Stomach smooth muscle (tissue), 2 donors: ENCODE measurements around the gene SNRPA.

Experiments
- H3K27ac ChIP-seq: one replicate; pipeline ENCODE4 v1.7.0; 2013; ENCODE audit warnings: mild to moderate bottlenecking, low read length, inconsistent platforms
- H3K27me3 ChIP-seq, 2 donors: one replicate each; pipeline ENCODE4 v1.7.0; 2013; ENCODE audit warnings: low read length in 2 of 2; ENCODE audit not compliant: insufficient read depth in 2 of 2, control insufficient read depth in 1 of 2
- H3K36me3 ChIP-seq, 2 donors: one replicate each; pipeline ENCODE4 v1.7.0; 2013; ENCODE audit warnings: low read length in 2 of 2; ENCODE audit not compliant: control insufficient read depth in 2 of 2, insufficient read depth in 2 of 2
- H3K4me1 ChIP-seq: one replicate; pipeline ENCODE4 v1.7.0; 2013; ENCODE audit warnings: low read length; ENCODE audit not compliant: control insufficient read depth, insufficient read depth
- H3K4me3 ChIP-seq, 2 donors: one replicate each; pipeline ENCODE4 v1.7.0; 2013; ENCODE audit warnings: low read length in 2 of 2
- H3K9ac ChIP-seq, 2 donors: one replicate each; pipeline ENCODE4 v1.7.0; 2013; ENCODE audit warnings: low read length in 2 of 2, mild to moderate bottlenecking in 1 of 2
- H3K9me3 ChIP-seq, 2 donors: one replicate each; pipeline ENCODE4 v1.7.0; 2013; ENCODE audit warnings: low read length in 2 of 2; ENCODE audit not compliant: control insufficient read depth in 2 of 2
- donor health status: healthy.
- donor health status: Pancreatic carcinoma.

The SNRPA gene

GRCh38 chr19:40750058-40750873 is 737 bp upstream of the SNRPA start, which contains the start of gene ACTMAP:
Gene ACTMAP, minus strand, starts transcription at chr19:40750477. Its CDS starts 674 bp downstream, at chr19:40749803.
- Histone ChIP-seq H3K27ac (peak within 1 kb of the TSS; percentile 88), H3K9ac (peak within 1 kb of the TSS; percentile 89 to 96), H3K27me3 (no peaks in the 10 kb centered on the region), H3K36me3 (peaks cover 0 to under 1% of the 10 kb centered on the region in 2 donors), H3K9me3 (no peaks in the 10 kb centered on the region), H3K4me1 (peaks cover 34% of the 10 kb centered on the region), H3K4me3 (peak within 1 kb of the TSS; percentile 86 to 93)

GRCh38 chr19:40752257-40752781 is 1.3 kb downstream of the SNRPA start:
- Histone ChIP-seq H3K9me3 (no peaks in the 10 kb centered on the region), H3K27me3 (no peaks in the 10 kb centered on the region), H3K36me3 (peaks cover 12 to 14% of the 10 kb centered on the region in 2 donors), H3K9ac (no peak overlapping the region), H3K4me1 (peaks cover 43% of the 10 kb centered on the region), H3K4me3 (peak overlapping the region; percentile 86 to 93), H3K27ac (no peak overlapping the region)

- Histone ChIP-seq H3K9me3 (no peaks in the 10 kb centered on the region), H3K27ac (no peak overlapping the region), H3K4me3 (no peak overlapping the region), H3K27me3 (no peaks in the 10 kb centered on the region), H3K4me1 (peaks cover 36% of the 10 kb centered on the region), H3K9ac (no peak overlapping the region), H3K36me3 (peaks cover 27 to 28% of the 10 kb centered on the region in 2 donors)
Observed at GRCh38 chr19:40754611-40755247, 3.7 kb downstream of the SNRPA start.

GRCh38 chr19:40755248-40755624 is 4.2 kb downstream of the SNRPA start:
- H3K27ac ChIP-seq: no peak overlapping the region
- H3K36me3 ChIP-seq: peaks cover 31 to 32% of the 10 kb centered on the region in 2 donors
- no peak overlapping the region for H3K4me3 ChIP-seq
- H3K9me3 ChIP-seq: no peaks in the 10 kb centered on the region
- no peaks in the 10 kb centered on the region for H3K27me3 ChIP-seq
- no peak overlapping the region for H3K9ac ChIP-seq
- peaks cover 31% of the 10 kb centered on the region for H3K4me1 ChIP-seq

- H3K4me1 ChIP-seq: peaks cover 31% of the 10 kb centered on the region
- H3K4me3 ChIP-seq: no peak overlapping the region
- H3K36me3 ChIP-seq: peaks cover 36 to 37% of the 10 kb centered on the region in 2 donors
- no peaks in the 10 kb centered on the region for H3K27me3 ChIP-seq
- H3K27ac ChIP-seq: no peak overlapping the region
- no peaks in the 10 kb centered on the region for H3K9me3 ChIP-seq
- H3K9ac ChIP-seq: no peak overlapping the region
Observed at GRCh38 chr19:40755791-40756190, 4.8 kb downstream of the SNRPA start.

GRCh38 chr19:40756502-40757110 is 5.6 kb downstream of the SNRPA start:
- H3K36me3 ChIP-seq: peaks cover 41% of the 10 kb centered on the region in 2 donors
- no peaks in the 10 kb centered on the region for H3K9me3 ChIP-seq
- H3K4me1 ChIP-seq: peaks cover 29% of the 10 kb centered on the region
- H3K27me3 ChIP-seq: no peaks in the 10 kb centered on the region
- H3K27ac ChIP-seq: no peak overlapping the region
- no peak overlapping the region for H3K9ac ChIP-seq
- H3K4me3 ChIP-seq: no peak overlapping the region

- Histone ChIP-seq H3K36me3 (peaks cover 58 to 59% of the 10 kb centered on the region in 2 donors), H3K4me1 (peaks cover 19% of the 10 kb centered on the region), H3K9ac (no peak overlapping the region)
Observed at GRCh38 chr19:40758491-40758890, 7.5 kb downstream of the SNRPA start.

GRCh38 chr19:40759352-40759751 is 8.3 kb downstream of the SNRPA start:
- H3K27ac ChIP-seq: no peak overlapping the region
- H3K9ac ChIP-seq: no peak overlapping the region
- H3K4me1 ChIP-seq: peaks cover 15% of the 10 kb centered on the region
- H3K27me3 ChIP-seq: no peaks in the 10 kb centered on the region
- H3K9me3 ChIP-seq: no peaks in the 10 kb centered on the region
- H3K4me3 ChIP-seq: no peak overlapping the region
- peaks cover 67 to 68% of the 10 kb centered on the region in 2 donors for H3K36me3 ChIP-seq

More at GRCh38 chr19:40758491-40758890, 7.5 kb downstream of the SNRPA start:
- no peaks in the 10 kb centered on the region for H3K9me3 ChIP-seq
- no peak overlapping the region for H3K4me3 ChIP-seq
- H3K27me3 ChIP-seq: no peaks in the 10 kb centered on the region
- H3K27ac ChIP-seq: no peak overlapping the region

- peaks cover 67 to 68% of the 10 kb centered on the region in 2 donors for H3K36me3 ChIP-seq
- H3K27ac ChIP-seq: no peak overlapping the region
Observed at GRCh38 chr19:40762754-40763470, 11.9 kb downstream of the SNRPA start.

GRCh38 chr19:40763526-40763925 is 12.5 kb downstream of the SNRPA start:
- no peak overlapping the region for H3K27ac ChIP-seq
- peaks cover 62 to 64% of the 10 kb centered on the region in 2 donors for H3K36me3 ChIP-seq
- H3K4me3 ChIP-seq: no peak overlapping the region
- no peaks in the 10 kb centered on the region for H3K27me3 ChIP-seq
- H3K9me3 ChIP-seq: no peaks in the 10 kb centered on the region
- no peaks in the 10 kb centered on the region for H3K4me1 ChIP-seq
- H3K9ac ChIP-seq: no peak overlapping the region

More at GRCh38 chr19:40762754-40763470, 11.9 kb downstream of the SNRPA start:
- no peak overlapping the region for H3K4me3 ChIP-seq
- H3K4me1 ChIP-seq: no peaks in the 10 kb centered on the region
- H3K27me3 ChIP-seq: no peaks in the 10 kb centered on the region
- no peaks in the 10 kb centered on the region for H3K9me3 ChIP-seq
- H3K9ac ChIP-seq: no peak overlapping the region
